ENCODE measurements around the gene NOP9.

The NOP9 gene

GRCh38 chr14:24315243-24315806 lies 15.7 kb downstream of the NOP9 start:
- H3K4me1 ChIP-seq (ENCODE audit: control insufficient read depth in 2 of 2, insufficient read depth in 2 of 2, low read length in 2 of 2): peaks cover 21 to 32% of the 10 kb centered on the region in 2 donors

DNA sequence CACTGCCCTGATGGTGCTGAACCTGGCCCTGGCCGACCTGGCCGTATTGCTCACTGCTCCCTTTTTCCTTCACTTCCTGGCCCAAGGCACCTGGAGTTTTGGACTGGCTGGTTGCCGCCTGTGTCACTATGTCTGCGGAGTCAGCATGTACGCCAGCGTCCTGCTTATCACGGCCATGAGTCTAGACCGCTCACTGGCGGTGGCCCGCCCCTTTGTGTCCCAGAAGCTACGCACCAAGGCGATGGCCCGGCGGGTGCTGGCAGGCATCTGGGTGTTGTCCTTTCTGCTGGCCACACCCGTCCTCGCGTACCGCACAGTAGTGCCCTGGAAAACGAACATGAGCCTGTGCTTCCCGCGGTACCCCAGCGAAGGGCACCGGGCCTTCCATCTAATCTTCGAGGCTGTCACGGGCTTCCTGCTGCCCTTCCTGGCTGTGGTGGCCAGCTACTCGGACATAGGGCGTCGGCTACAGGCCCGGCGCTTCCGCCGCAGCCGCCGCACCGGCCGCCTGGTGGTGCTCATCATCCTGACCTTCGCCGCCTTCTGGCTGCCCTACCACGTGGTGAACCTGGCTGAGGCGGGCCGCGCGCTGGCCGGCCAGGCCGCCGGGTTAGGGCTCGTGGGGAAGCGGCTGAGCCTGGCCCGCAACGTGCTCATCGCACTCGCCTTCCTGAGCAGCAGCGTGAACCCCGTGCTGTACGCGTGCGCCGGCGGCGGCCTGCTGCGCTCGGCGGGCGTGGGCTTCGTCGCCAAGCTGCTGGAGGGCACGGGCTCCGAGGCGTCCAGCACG lies 16.4 kb downstream of the NOP9 start:
- H3K36me3 ChIP-seq (ENCODE audit: control insufficient read depth in 2 of 2, insufficient read depth in 2 of 2, low read length in 2 of 2): no peaks in the 10 kb centered on the region
- no peaks in the 10 kb centered on the region for H3K9me3 ChIP-seq (ENCODE audit: control insufficient read depth in 2 of 2, low read length in 2 of 2)
- H3K27ac ChIP-seq (ENCODE audit: low read depth in 2 of 2, low read length in 2 of 2): peak overlapping the region; percentile 48 to 53
- peak overlapping the region in 1 of 2 donors; percentile 33 for H3K9ac ChIP-seq (ENCODE audit: low read depth in 1 of 2, low read length in 2 of 2)
- H3K4me3 ChIP-seq (ENCODE audit: low read length in 2 of 2): peak overlapping the region; percentile 33 to 34
- H3K27me3 ChIP-seq (ENCODE audit: control insufficient read depth in 2 of 2, insufficient read depth in 2 of 2, low read length in 2 of 2): peaks cover 0 to 3% of the 10 kb centered on the region in 2 donors
- H3K4me1 ChIP-seq (ENCODE audit: control insufficient read depth in 2 of 2, insufficient read depth in 2 of 2, low read length in 2 of 2): peaks cover 16 to 29% of the 10 kb centered on the region in 2 donors

More at GRCh38 chr14:24315243-24315806, 15.7 kb downstream of the NOP9 start:
- H3K27ac ChIP-seq (ENCODE audit: low read depth in 2 of 2, low read length in 2 of 2): peak overlapping the region; percentile 48 to 53
- peak overlapping the region; percentile 33 to 34 for H3K4me3 ChIP-seq (ENCODE audit: low read length in 2 of 2)
- H3K9me3 ChIP-seq (ENCODE audit: control insufficient read depth in 2 of 2, low read length in 2 of 2): no peaks in the 10 kb centered on the region
- H3K27me3 ChIP-seq (ENCODE audit: control insufficient read depth in 2 of 2, insufficient read depth in 2 of 2, low read length in 2 of 2): peaks cover 0 to 3% of the 10 kb centered on the region in 2 donors
- H3K9ac ChIP-seq (ENCODE audit: low read depth in 1 of 2, low read length in 2 of 2): peak overlapping the region in 1 of 2 donors; percentile 33
- no peaks in the 10 kb centered on the region for H3K36me3 ChIP-seq (ENCODE audit: control insufficient read depth in 2 of 2, insufficient read depth in 2 of 2, low read length in 2 of 2)

- H3K4me1 ChIP-seq (ENCODE audit: control insufficient read depth in 2 of 2, insufficient read depth in 2 of 2, low read length in 2 of 2): peaks cover 16 to 25% of the 10 kb centered on the region in 2 donors
- no peak overlapping the region for H3K9ac ChIP-seq (ENCODE audit: low read depth in 1 of 2, low read length in 2 of 2)
- no peak overlapping the region for H3K4me3 ChIP-seq (ENCODE audit: low read length in 2 of 2)
- peaks cover 0 to 3% of the 10 kb centered on the region in 2 donors for H3K27me3 ChIP-seq (ENCODE audit: control insufficient read depth in 2 of 2, insufficient read depth in 2 of 2, low read length in 2 of 2)
- no peak overlapping the region for H3K27ac ChIP-seq (ENCODE audit: low read depth in 2 of 2, low read length in 2 of 2)
- no peaks in the 10 kb centered on the region for H3K9me3 ChIP-seq (ENCODE audit: control insufficient read depth in 2 of 2, low read length in 2 of 2)
- no peaks in the 10 kb centered on the region for H3K36me3 ChIP-seq (ENCODE audit: control insufficient read depth in 2 of 2, insufficient read depth in 2 of 2, low read length in 2 of 2)
These were observed 16.9 kb downstream of the NOP9 start for GRCh38 chr14:24316597-24316950.

DNA sequence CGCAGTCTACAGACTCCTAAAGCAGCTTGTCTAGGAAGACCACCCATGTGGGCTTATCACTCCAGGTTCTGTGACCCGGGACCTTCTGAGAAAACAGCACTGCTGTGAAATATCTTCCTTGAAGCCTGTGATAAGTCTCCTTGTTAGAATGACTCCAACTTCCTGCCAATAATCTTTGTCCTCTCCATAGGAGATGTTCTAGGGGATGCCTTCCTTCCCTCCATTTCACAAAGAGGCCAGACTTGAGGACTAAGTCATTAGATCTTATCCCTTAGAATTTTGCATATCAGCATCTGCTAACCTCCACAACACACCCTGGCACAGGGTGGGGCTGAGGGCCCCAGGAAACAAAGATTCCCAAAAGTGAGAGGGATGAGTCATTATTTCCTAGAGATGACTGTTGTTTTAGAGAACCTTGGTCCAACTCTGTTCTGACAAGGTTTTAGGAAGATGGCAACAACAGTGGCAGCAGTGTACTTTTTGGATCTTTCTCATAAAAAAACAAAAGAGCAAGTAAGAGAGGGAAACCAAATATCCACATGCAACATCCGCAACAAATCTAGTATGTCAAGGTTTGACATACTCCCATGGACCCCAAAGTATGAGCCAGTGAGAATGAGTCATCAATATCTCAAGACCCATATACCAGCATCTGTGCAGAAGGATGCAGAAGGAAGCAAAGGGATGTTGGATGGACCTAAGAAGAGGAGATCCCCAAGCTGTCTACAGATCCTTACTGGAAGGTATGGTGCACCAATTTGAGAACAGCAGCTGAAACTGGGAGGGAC lies 17.7 kb downstream of the NOP9 start:
- no peaks in the 10 kb centered on the region for H3K36me3 ChIP-seq (ENCODE audit: control insufficient read depth in 2 of 2, insufficient read depth in 2 of 2, low read length in 2 of 2)
- no peak overlapping the region for H3K4me3 ChIP-seq (ENCODE audit: low read length in 2 of 2)
- H3K9me3 ChIP-seq (ENCODE audit: control insufficient read depth in 2 of 2, low read length in 2 of 2): no peaks in the 10 kb centered on the region
- no peak overlapping the region for H3K27ac ChIP-seq (ENCODE audit: low read depth in 2 of 2, low read length in 2 of 2)
- peaks cover 16 to 25% of the 10 kb centered on the region in 2 donors for H3K4me1 ChIP-seq (ENCODE audit: control insufficient read depth in 2 of 2, insufficient read depth in 2 of 2, low read length in 2 of 2)
- peaks cover 0 to 3% of the 10 kb centered on the region in 2 donors for H3K27me3 ChIP-seq (ENCODE audit: control insufficient read depth in 2 of 2, insufficient read depth in 2 of 2, low read length in 2 of 2)
- no peak overlapping the region for H3K9ac ChIP-seq (ENCODE audit: low read depth in 1 of 2, low read length in 2 of 2)

GRCh38 chr14:24321212-24321975 lies 21.7 kb downstream of the NOP9 start:
- Histone ChIP-seq H3K9me3 (ENCODE audit: control insufficient read depth in 2 of 2, low read length in 2 of 2) (no peaks in the 10 kb centered on the region), H3K27ac (ENCODE audit: low read depth in 2 of 2, low read length in 2 of 2) (no peak overlapping the region), H3K36me3 (ENCODE audit: control insufficient read depth in 2 of 2, insufficient read depth in 2 of 2, low read length in 2 of 2) (no peaks in the 10 kb centered on the region), H3K4me1 (ENCODE audit: control insufficient read depth in 2 of 2, insufficient read depth in 2 of 2, low read length in 2 of 2) (peaks cover 4 to 6% of the 10 kb centered on the region in 2 donors), H3K27me3 (ENCODE audit: control insufficient read depth in 2 of 2, insufficient read depth in 2 of 2, low read length in 2 of 2) (peaks cover 0 to 3% of the 10 kb centered on the region in 2 donors), H3K4me3 (ENCODE audit: low read length in 2 of 2) (no peak overlapping the region), H3K9ac (ENCODE audit: low read depth in 1 of 2, low read length in 2 of 2) (no peak overlapping the region)

- no peaks in the 10 kb centered on the region for H3K36me3 ChIP-seq (ENCODE audit: control insufficient read depth in 2 of 2, insufficient read depth in 2 of 2, low read length in 2 of 2)
- no peak overlapping the region for H3K9ac ChIP-seq (ENCODE audit: low read depth in 1 of 2, low read length in 2 of 2)
- no peak overlapping the region for H3K27ac ChIP-seq (ENCODE audit: low read depth in 2 of 2, low read length in 2 of 2)
- no peak overlapping the region for H3K4me3 ChIP-seq (ENCODE audit: low read length in 2 of 2)
- H3K4me1 ChIP-seq (ENCODE audit: control insufficient read depth in 2 of 2, insufficient read depth in 2 of 2, low read length in 2 of 2): no peaks in the 10 kb centered on the region
- no peaks in the 10 kb centered on the region for H3K9me3 ChIP-seq (ENCODE audit: control insufficient read depth in 2 of 2, low read length in 2 of 2)
- H3K27me3 ChIP-seq (ENCODE audit: control insufficient read depth in 2 of 2, insufficient read depth in 2 of 2, low read length in 2 of 2): peaks cover 0 to 3% of the 10 kb centered on the region in 2 donors
These were observed 23.0 kb downstream of the NOP9 start for GRCh38 chr14:24322672-24323071.

- H3K4me1 ChIP-seq (ENCODE audit: control insufficient read depth in 2 of 2, insufficient read depth in 2 of 2, low read length in 2 of 2): no peaks in the 10 kb centered on the region
- H3K4me3 ChIP-seq (ENCODE audit: low read length in 2 of 2): no peak overlapping the region
- no peaks in the 10 kb centered on the region for H3K36me3 ChIP-seq (ENCODE audit: control insufficient read depth in 2 of 2, insufficient read depth in 2 of 2, low read length in 2 of 2)
- no peak overlapping the region for H3K9ac ChIP-seq (ENCODE audit: low read depth in 1 of 2, low read length in 2 of 2)
- no peaks in the 10 kb centered on the region for H3K9me3 ChIP-seq (ENCODE audit: control insufficient read depth in 2 of 2, low read length in 2 of 2)
- H3K27ac ChIP-seq (ENCODE audit: low read depth in 2 of 2, low read length in 2 of 2): no peak overlapping the region
- peaks cover 0 to 3% of the 10 kb centered on the region in 2 donors for H3K27me3 ChIP-seq (ENCODE audit: control insufficient read depth in 2 of 2, insufficient read depth in 2 of 2, low read length in 2 of 2)
These were observed 23.7 kb downstream of the NOP9 start for GRCh38 chr14:24323341-24323740.

DNA sequence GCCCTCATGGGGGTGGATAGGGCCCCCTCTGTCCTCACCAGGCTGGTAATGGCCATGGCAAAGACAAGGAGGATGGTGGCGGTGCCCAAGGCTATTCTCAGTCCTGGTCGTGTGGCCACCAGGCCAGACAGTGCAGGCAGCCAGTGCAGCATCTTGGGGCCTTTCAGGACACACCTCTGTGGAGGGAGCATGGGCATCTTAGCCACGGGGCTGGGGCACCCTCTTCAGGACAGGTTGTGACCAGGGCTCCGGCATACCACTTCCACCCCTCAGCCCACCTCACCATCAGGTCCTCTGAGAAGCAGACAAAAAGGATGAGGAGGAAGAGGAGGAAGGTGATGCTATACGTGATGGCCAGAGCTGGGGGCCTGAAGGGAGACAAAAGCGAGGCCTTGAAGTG lies 24.4 kb downstream of the NOP9 start:
- no peaks in the 10 kb centered on the region for H3K9me3 ChIP-seq (ENCODE audit: control insufficient read depth in 2 of 2, low read length in 2 of 2)
- no peaks in the 10 kb centered on the region for H3K4me1 ChIP-seq (ENCODE audit: control insufficient read depth in 2 of 2, insufficient read depth in 2 of 2, low read length in 2 of 2)
- no peak overlapping the region for H3K4me3 ChIP-seq (ENCODE audit: low read length in 2 of 2)
- no peak overlapping the region for H3K27ac ChIP-seq (ENCODE audit: low read depth in 2 of 2, low read length in 2 of 2)
- peaks cover 0 to 3% of the 10 kb centered on the region in 2 donors for H3K27me3 ChIP-seq (ENCODE audit: control insufficient read depth in 2 of 2, insufficient read depth in 2 of 2, low read length in 2 of 2)
- H3K9ac ChIP-seq (ENCODE audit: low read depth in 1 of 2, low read length in 2 of 2): no peak overlapping the region
- no peaks in the 10 kb centered on the region for H3K36me3 ChIP-seq (ENCODE audit: control insufficient read depth in 2 of 2, insufficient read depth in 2 of 2, low read length in 2 of 2)

GRCh38 chr14:24325041-24325530 lies 25.4 kb downstream of the NOP9 start:
- no peaks in the 10 kb centered on the region for H3K9me3 ChIP-seq (ENCODE audit: control insufficient read depth in 2 of 2, low read length in 2 of 2)
- no peak overlapping the region for H3K27ac ChIP-seq (ENCODE audit: low read depth in 2 of 2, low read length in 2 of 2)
- H3K9ac ChIP-seq (ENCODE audit: low read depth in 1 of 2, low read length in 2 of 2): no peak overlapping the region
- no peaks in the 10 kb centered on the region for H3K36me3 ChIP-seq (ENCODE audit: control insufficient read depth in 2 of 2, insufficient read depth in 2 of 2, low read length in 2 of 2)
- no peaks in the 10 kb centered on the region for H3K27me3 ChIP-seq (ENCODE audit: control insufficient read depth in 2 of 2, insufficient read depth in 2 of 2, low read length in 2 of 2)
- H3K4me1 ChIP-seq (ENCODE audit: control insufficient read depth in 2 of 2, insufficient read depth in 2 of 2, low read length in 2 of 2): no peaks in the 10 kb centered on the region
- H3K4me3 ChIP-seq (ENCODE audit: low read length in 2 of 2): no peak overlapping the region

All from mucosa of rectum (tissue), 2 donors.